ENCODE measurements around the gene ZNHIT1. TPM values are rescaled to one million over a fixed set of nuclear protein-coding genes. Genes with fewer than 3 reads are reported as not detected.
A peak's percentile ranks its signal among the peaks of the same experiment; 100 is the strongest.

Gene ZNHIT1
- total RNA-seq, 1 donor from 2014 or later = 39.1 TPM

DNA sequence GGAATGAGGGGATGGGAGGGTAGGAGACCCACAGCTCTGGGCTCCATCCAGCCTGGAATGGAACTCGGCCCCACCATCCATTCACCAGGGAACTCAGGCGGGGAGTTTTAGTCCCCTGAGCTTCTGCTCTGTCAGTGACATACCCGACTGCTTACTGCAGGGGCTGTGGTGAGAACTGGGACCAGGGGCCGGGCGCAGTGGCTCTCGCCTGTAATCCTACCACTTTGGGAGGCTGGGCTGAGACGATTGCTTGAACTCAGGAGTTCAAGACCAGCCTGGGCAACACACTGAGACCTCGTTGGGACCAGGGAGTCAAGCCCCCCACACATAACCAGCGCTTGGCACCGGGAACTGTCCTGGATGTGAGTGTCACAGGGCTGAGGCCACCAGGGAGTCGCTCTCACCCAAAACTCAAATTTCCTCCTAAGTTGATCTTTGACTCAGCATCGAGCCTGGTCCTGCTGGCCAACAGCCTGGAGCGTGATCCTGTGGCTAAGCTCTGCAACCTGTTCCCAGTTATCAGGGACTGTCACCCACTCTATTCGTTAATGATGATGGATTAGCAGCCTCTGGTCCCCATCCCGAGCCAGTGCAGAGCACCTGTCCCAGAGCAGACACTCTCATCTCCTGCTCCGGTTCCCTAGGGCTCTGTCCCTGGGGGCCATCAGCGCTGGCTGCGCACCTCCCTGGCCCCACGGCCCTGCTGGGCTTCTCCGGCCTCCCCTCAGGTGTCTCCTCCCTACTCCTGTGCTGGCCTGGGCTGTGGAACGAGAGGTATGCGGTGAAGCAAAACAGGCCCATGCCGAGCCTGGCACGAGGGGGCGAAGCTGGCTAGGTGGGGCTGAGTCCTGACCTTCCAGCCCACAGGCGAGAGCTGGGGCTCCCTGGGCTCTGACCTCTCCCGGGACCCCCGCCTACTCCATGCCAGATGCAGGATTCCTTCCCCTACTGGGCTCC, 20.5 kb downstream of the ZNHIT1 start:
- no peaks in the 10 kb centered on the region for H3K9me3 ChIP-seq (ENCODE audit: low read depth)
- no peak for TF ChIP-seq EZH2phosphoT487 (IDR thresholded peaks at IDR 0.05)
- TF ChIP-seq EZH2 (IDR thresholded peaks at IDR 0.05) = no peak
- TF ChIP-seq, protein P1, sequence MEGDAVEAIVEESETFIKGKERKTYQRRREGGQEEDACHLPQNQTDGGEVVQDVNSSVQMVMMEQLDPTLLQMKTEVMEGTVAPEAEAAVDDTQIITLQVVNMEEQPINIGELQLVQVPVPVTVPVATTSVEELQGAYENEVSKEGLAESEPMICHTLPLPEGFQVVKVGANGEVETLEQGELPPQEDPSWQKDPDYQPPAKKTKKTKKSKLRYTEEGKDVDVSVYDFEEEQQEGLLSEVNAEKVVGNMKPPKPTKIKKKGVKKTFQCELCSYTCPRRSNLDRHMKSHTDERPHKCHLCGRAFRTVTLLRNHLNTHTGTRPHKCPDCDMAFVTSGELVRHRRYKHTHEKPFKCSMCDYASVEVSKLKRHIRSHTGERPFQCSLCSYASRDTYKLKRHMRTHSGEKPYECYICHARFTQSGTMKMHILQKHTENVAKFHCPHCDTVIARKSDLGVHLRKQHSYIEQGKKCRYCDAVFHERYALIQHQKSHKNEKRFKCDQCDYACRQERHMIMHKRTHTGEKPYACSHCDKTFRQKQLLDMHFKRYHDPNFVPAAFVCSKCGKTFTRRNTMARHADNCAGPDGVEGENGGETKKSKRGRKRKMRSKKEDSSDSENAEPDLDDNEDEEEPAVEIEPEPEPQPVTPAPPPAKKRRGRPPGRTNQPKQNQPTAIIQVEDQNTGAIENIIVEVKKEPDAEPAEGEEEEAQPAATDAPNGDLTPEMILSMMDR (IDR thresholded peaks at IDR 0.05) = no peak
- no peak overlapping the region for H3K4me3 Mint-ChIP-seq
- no peaks in the 10 kb centered on the region for H3K27me3 ChIP-seq
- H3K9ac ChIP-seq = no peak overlapping the region
- H3K36me3 Mint-ChIP-seq = no peaks in the 10 kb centered on the region
- H3K4me3 ChIP-seq = no peak overlapping the region
- no peak overlapping the region for H2AFZ ChIP-seq (replicated peaks)
- no peaks in the 10 kb centered on the region for H3K4me1 ChIP-seq
- peaks cover 16% of the 10 kb centered on the region for H3K79me2 ChIP-seq (ENCODE audit: low read depth)
- peaks cover 4% of the 10 kb centered on the region for H3F3A ChIP-seq (ENCODE audit: low read depth)
- no peaks in the 10 kb centered on the region for H3K36me3 ChIP-seq
- H3K4me1 Mint-ChIP-seq = peaks cover 4% of the 10 kb centered on the region
- H3K9me3 Mint-ChIP-seq = no peaks in the 10 kb centered on the region
- H3K4me2 ChIP-seq = no peak overlapping the region
- H4K20me1 ChIP-seq (ENCODE audit: low read depth) = peaks cover 5% of the 10 kb centered on the region
- H3K27me3 Mint-ChIP-seq (ENCODE audit: insufficient read depth, low read depth) = peaks cover 4% of the 10 kb centered on the region
- DNase-seq (ENCODE audit: low spot score) = no peak
- H3K27ac Mint-ChIP-seq = peak overlapping the region; percentile 74
- H3K27ac ChIP-seq = no peak overlapping the region

DNA sequence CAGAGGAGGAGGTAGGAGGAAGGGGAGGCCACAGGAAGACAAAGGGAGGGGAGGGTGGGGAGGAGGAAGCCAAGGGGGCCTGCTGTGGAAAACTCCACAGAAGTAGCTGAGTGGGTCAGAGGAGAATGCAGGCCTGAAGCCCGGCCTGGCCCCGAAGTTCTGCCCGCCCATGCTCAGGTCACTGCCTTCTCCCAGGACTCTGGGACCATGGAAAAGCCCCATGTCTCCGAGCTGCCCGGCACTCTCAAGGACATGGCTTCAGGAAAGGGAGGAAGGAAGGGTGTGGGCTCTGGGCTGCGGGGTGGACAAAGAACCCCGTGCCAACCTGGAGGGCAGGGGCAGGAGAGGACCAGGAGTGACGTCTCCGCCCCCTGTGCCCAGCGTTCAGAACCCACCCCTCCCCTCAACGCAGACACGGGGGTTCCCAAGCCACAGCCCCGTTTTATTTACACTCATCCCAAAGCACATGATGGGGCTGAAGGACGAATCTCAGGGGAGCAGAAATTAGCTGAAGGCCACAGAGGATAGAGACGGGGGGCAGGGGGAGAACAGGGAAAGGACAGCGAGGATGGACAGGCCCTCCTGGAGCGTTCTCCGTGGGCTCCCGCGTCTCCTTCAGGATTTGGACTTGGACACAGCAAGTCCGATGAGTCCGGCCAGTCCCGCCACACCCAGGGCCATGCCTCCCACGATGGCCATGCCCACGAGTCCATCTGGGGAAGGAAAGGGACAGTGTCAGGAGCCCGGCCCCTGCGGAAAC, 21.4 kb downstream of the ZNHIT1 start:
- Histone ChIP-seq H3K4me1 (no peaks in the 10 kb centered on the region), H3F3A (ENCODE audit: low read depth) (peaks cover 4% of the 10 kb centered on the region), H3K4me2 (no peak overlapping the region), H3K9ac (no peak overlapping the region), H3K36me3 (no peaks in the 10 kb centered on the region), H4K20me1 (ENCODE audit: low read depth) (peaks cover 12% of the 10 kb centered on the region), H3K27ac (no peak overlapping the region), H3K9me3 (ENCODE audit: low read depth) (no peaks in the 10 kb centered on the region), H2AFZ (replicated peaks) (no peak overlapping the region), H3K4me3 (no peak overlapping the region), H3K79me2 (ENCODE audit: low read depth) (peaks cover 22% of the 10 kb centered on the region), H3K27me3 (no peaks in the 10 kb centered on the region)
- H3K4me3 Mint-ChIP-seq = no peak overlapping the region
- no peak for DNase-seq (ENCODE audit: low spot score)
- no peaks in the 10 kb centered on the region for H3K36me3 Mint-ChIP-seq
- H3K9me3 Mint-ChIP-seq = no peaks in the 10 kb centered on the region
- TF ChIP-seq, protein P1 (IDR thresholded peaks at IDR 0.05) = no peak
- TF ChIP-seq EZH2phosphoT487 (IDR thresholded peaks at IDR 0.05) (no peak), EZH2 (IDR thresholded peaks at IDR 0.05) (no peak)
- H3K4me1 Mint-ChIP-seq = peaks cover 9% of the 10 kb centered on the region
- peaks cover 4% of the 10 kb centered on the region for H3K27me3 Mint-ChIP-seq (ENCODE audit: insufficient read depth, low read depth)
- H3K27ac Mint-ChIP-seq = no peak overlapping the region

DNA sequence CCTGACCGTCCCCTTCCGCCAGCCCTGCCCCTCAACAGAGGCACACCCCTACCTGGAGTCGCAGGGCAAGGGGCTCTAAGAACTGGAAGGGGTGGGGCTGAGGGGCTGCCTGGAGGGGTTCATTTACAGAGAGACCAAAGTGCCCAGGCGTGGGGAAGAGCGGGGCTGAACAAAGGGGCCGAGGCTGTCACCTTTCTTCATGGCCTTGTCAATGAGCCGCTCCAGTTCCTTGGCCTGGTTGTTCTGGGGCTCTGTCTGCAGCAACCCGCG, 21.9 kb downstream of the ZNHIT1 start:
- Mint-ChIP-seq H3K27ac (no peak overlapping the region), H3K36me3 (no peaks in the 10 kb centered on the region), H3K27me3 (ENCODE audit: insufficient read depth, low read depth) (peaks cover 4% of the 10 kb centered on the region), H3K4me1 (peaks cover 7% of the 10 kb centered on the region), H3K4me3 (no peak overlapping the region), H3K9me3 (no peaks in the 10 kb centered on the region)
- H2AFZ ChIP-seq (replicated peaks) = no peak overlapping the region
- no peak overlapping the region for H3K27ac ChIP-seq
- H3F3A ChIP-seq (ENCODE audit: low read depth) = peaks cover 3% of the 10 kb centered on the region
- no peaks in the 10 kb centered on the region for H3K9me3 ChIP-seq (ENCODE audit: low read depth)
- no peak overlapping the region for H3K9ac ChIP-seq
- H3K4me3 ChIP-seq = no peak overlapping the region
- H3K79me2 ChIP-seq (ENCODE audit: low read depth) = peaks cover 22% of the 10 kb centered on the region
- TF ChIP-seq, protein P1 (IDR thresholded peaks at IDR 0.05) = no peak
- no peak for TF ChIP-seq EZH2phosphoT487 (IDR thresholded peaks at IDR 0.05)
- no peak for TF ChIP-seq EZH2 (IDR thresholded peaks at IDR 0.05)
- no peaks in the 10 kb centered on the region for H3K36me3 ChIP-seq
- DNase-seq (ENCODE audit: low spot score) = no peak
- H3K4me1 ChIP-seq = no peaks in the 10 kb centered on the region
- H3K4me2 ChIP-seq = no peak overlapping the region
- peaks cover 11% of the 10 kb centered on the region for H4K20me1 ChIP-seq (ENCODE audit: low read depth)
- no peaks in the 10 kb centered on the region for H3K27me3 ChIP-seq
